ENCODE measurements around the gene CRIM1.

The CRIM1 gene

DNA sequence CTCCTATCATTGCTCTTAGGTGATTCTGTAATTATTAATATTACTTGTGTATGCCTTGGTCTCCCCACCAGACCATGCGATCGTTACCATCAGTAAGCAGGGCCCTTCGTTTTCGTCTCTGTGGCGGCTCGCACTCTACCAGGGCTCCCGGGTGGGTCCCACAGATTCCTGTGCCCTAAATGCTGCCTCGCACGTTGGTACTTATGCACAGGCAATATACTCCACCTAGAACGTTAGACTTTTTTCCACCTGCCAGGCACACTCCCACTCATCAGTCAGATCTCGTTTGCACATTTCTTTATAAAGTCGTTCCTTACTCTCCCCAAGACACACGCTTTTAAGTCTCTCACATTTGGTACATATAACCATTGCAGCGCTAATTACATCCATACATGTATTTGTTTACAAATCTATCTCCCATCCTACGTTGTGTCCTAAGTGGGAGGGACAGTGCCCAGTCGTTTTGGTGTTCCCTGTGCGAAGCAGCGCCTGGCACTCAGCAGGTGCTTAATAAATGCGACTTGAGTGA is 241.5 kb downstream of the CRIM1 start:
- peak; percentile 11 for DNase-seq (ENCODE audit: insufficient read length, low spot score)

DNA sequence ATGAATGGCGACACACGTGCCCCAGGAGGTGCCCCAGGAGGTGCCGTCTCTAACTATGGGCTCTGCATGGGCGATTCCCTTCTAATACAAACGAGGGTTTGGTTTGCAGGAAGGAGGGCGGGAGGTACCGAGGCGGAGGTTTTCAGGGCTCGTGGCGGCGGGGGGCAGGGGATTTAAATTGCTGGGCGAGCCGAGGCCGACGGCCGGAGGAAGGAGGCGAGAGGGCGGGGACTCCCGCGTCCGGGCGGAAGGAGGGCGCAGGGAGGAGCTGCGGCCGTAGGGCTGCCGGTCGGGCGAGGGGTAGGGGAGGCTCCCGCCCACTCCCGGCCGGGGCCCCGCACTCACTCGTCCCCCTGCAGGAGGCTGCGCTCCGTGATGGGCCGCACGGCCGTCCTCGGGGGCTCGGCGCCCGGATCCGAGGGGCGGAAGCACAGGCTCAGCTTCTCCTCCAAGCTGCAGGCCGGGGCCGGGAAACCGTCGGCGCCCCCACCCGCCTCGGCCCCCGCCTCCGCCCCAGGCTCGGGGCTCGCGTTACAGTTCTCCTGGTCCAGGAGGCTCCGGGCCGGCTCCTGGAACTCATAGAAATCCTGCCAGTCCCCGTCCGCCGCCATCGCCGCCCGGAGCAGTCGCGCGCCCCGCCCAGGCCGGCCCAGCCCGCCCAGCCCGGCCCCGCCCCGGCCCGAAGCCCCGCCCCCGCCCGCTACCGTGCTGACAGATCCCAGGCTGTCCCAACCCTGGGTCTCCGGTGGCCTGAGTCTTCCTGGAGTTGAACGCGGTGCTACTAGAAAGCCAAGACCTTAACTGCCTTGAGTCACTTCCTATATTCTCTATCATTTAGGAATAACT is 242.2 kb downstream of the CRIM1 start, which contains the start of gene FEZ2:
Gene FEZ2 (minus strand): TSS at position 637 of the 846 bp plus-strand sequence. CDS start 26 bp downstream, at position 611.
- FAIRE-seq (peak; percentile 80), DNase-seq (ENCODE audit: insufficient read length, low spot score) (peak; percentile 88)

More for the DNA sequence above, 241.5 kb downstream of the CRIM1 start:
- no peak for FAIRE-seq
